Right ventricle myocardium inferior (tissue), 1 donor: ENCODE data around the gene KCNQ1. TPM values are rescaled to one million over a fixed set of nuclear protein-coding genes. Genes with fewer than 3 reads are reported as not detected.

Experiments
- ATAC-seq: fragments of 200-7000 bp; cut with Tn5 transposase; one replicate; pipeline ENCODE4 v1.9.1; 2020; ENCODE audit warnings: mild to moderate bottlenecking, moderate library complexity
- DNase-seq: peaks from one replicate; pipeline ENCODE4 v3.0.0; 2021; ENCODE audit errors: missing footprints
- intact Hi-C: fragments of 100-400 bp; cut with DNase I; formaldehyde crosslinking; loops from one replicate; pipeline ENCODE4 v1.11.0; 2022
- total RNA-seq: library from RNA; stranded (reverse); fragmentation: NEBNext Ultra II Directional; extraction: Animal tissue kit (Norgen Biotek cat#: 25700); gene quantifications from one replicate; pipeline ENCODE4 v1.2.1, GENCODE V29; 2021
- donor health status: DM: no; HTN: yes; CAD: no; lungs with severe emphysema.

KCNQ1 gene
- total RNA-seq, 1 donor from 2014 or later, result 40.0 TPM

DNA sequence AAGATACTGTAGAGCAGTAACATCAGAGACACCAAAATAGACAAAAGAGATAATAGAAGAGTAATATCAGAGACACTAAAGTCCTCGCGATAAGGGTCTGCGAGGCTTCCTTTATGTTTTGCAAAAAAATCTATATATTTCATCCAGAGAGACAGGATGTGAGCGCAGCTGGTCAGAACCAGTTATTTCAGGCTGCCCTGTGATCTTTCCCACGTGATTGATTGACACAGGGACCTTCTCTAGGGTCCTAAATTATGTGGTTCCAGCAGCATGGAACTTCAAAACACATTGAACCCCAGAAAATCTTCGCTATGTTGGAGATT lies 118.0 kb downstream of the KCNQ1 start:
- DNase-seq, result no peak
- ATAC-seq, result no peak
- intact Hi-C loops, result no loop called here

- ATAC-seq (no peak), DNase-seq (peak; percentile 55)
- intact Hi-C loops, result no loop called here
Measured at GRCh38 chr11:2563213-2564007, 118.6 kb downstream of the KCNQ1 start.

- peak; percentile 70 for DNase-seq
- ATAC-seq, result no peak
- intact Hi-C loops, result no loop called here
Measured at GRCh38 chr11:2564008-2564530, 119.3 kb downstream of the KCNQ1 start.

GRCh38 chr11:2564588-2565425 lies 120.0 kb downstream of the KCNQ1 start:
- DNase-seq, result peak; percentile 56

DNA sequence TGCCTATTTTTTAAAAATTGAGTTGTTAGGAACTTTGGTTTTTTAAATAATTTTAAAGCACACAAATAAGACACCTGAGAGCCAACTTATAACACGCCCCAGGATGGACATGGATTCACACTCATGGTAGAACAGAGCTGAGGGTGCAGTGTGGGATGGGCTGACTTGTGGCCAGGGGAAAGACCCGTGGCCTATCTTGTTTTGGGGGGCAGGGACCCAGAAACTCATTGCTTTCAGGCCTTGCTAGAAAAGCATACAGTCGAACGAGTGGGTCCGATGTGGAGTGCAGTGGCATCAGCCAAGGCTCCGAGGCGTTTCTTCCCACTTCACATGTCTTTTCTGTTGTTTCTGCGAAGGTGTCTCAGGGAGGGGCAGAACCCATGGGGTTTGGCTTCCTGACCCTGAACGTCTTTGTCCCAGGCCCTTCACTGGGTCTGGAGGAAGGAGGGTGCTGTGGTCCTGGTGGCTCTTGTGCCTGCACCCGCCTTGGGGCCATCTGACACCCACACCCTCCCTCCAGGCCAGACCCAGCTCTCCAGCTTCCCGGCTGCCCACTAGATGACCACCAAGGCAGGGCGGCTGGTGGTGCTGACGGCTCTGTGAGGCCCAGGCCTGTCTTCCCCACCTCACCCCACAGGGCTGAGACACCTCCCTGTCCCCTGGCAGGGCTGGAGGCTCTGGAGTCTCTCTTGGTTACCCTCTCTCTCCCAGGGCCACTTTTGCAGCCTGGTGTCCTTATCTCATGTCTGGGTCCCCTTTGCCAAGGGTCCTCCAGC lies 120.8 kb downstream of the KCNQ1 start:
- ATAC-seq (no peak), DNase-seq (no peak)
- intact Hi-C loops, result no loop called here

More at GRCh38 chr11:2564588-2565425, 120.0 kb downstream of the KCNQ1 start:
- intact Hi-C loops, result no loop called here
- ATAC-seq, result no peak

GRCh38 chr11:2566223-2567025 lies 121.6 kb downstream of the KCNQ1 start:
- DNase-seq (peak; percentile 37), ATAC-seq (peak; percentile 6)
- intact Hi-C loops, result no loop called here

- DNase-seq (peak; percentile 11), ATAC-seq (no peak)
- intact Hi-C loops, result no loop called here
Measured at GRCh38 chr11:2567026-2567671, 122.3 kb downstream of the KCNQ1 start.

- ATAC-seq (no peak), DNase-seq (peak; percentile 42)
- intact Hi-C loops, result no loop called here
Measured at GRCh38 chr11:2569321-2569721, 124.5 kb downstream of the KCNQ1 start.

- intact Hi-C loops, result no loop called here
- no peak for ATAC-seq
- DNase-seq, result peak; percentile 21
Measured at GRCh38 chr11:2569731-2570210, 125.0 kb downstream of the KCNQ1 start.

DNA sequence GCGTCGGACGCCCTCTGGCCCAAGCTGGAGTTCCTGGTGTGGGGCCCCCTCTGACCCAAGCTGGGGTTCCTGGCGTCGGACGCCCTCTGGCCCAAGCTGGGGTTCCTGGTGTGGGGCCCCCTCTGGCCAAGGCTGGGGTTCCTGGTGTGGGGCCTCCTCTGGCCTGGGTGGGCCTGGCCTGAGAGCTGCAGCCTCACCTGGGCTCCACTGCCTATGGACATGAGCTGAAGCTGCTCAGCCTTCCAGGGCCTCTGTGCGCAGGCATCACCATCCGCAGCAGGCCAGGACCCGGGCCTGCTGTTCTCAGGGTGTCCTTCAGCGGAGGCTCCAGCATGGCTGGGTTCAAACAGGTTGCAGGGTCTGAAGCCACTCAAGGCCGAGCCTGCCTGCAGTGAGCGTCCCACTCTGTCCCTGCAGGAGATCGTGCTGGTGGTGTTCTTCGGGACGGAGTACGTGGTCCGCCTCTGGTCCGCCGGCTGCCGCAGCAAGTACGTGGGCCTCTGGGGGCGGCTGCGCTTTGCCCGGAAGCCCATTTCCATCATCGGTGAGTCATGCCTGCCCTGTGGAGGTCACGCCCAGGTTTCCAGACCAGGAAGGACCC lies 125.5 kb downstream of the KCNQ1 start:
- DNase-seq, result peak; percentile 45
- ATAC-seq, result no peak
- intact Hi-C loops, result no loop called here

GRCh38 chr11:2570841-2571597 lies 126.2 kb downstream of the KCNQ1 start:
- intact Hi-C loops, result no loop called here
- no peak for ATAC-seq
- peak; percentile 9 for DNase-seq

DNA sequence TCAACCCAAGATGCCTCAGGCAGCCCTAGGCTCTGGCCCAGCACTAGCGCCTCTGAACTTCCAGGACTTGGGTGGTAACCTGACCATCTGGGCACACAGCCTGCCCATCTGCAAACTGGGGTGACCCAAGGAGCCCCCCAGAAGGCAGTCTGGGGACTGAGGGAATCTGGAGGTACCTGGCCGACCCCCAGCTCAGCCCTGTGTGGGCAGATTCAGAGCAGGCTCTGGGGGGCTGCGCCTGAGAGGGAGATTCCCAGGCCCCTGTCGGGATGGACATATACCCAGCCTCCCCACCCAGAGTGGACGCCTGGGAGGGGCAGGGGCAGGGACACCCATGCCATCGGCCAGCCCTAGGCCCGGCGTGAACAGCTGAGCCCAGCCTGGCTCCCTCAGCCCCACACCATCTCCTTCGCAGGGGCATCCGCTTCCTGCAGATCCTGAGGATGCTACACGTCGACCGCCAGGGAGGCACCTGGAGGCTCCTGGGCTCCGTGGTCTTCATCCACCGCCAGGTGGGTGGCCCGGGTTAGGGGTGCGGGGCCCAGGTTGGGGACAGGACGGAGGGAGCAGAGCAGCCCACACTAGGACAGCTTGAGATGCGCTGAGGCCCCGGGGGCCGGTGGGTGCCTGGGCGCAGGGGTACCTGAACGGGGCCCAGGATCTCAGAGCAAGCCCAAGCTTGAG lies 126.9 kb downstream of the KCNQ1 start:
- intact Hi-C loops, result no loop called here
- peak; percentile 26 for DNase-seq
- ATAC-seq, result no peak

GRCh38 chr11:2572491-2573239 lies 127.9 kb downstream of the KCNQ1 start:
- intact Hi-C loops, result no loop called here
- DNase-seq, result peak; percentile 60
- ATAC-seq, result no peak

GRCh38 chr11:2573240-2574042 lies 128.6 kb downstream of the KCNQ1 start:
- intact Hi-C loops, result no loop called here
- ATAC-seq (no peak), DNase-seq (peak; percentile 58)
